ENCODE results near the gene MYOG.

DNA sequence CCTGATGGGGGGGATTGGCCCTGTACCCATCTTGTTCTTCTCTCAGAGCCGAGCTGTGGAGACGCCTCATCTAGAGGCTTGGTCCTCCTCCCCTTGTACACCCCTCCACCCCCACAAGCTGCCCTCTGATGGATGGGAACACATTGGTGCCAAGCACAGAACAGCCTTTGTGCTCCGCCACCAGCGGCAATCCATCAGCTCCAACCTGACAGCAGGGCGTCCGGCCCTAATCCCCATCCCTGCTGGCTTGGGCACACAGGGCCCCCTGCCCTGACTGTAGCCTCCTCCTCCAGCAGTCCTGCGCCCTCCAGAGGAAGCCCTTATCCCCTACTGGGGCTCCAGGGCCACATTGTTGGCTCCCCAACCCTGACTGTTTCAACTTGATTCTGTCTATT is 3.8 kb upstream of the MYOG start:
- TF ChIP-seq ARNTL (CRISPR knock-in tag; IDR thresholded peaks at IDR 0.05; ENCODE audit: borderline replicate concordance, low read depth) (no peak), RARB (CRISPR knock-in tag; IDR thresholded peaks at IDR 0.05) (no peak), ZFP30 (CRISPR knock-in tag; IDR thresholded peaks at IDR 0.05) (no peak), PPARA (CRISPR knock-in tag; IDR thresholded peaks at IDR 0.05; ENCODE audit: borderline replicate concordance) (no peak)
- TF ChIP-seq, protein P1, sequence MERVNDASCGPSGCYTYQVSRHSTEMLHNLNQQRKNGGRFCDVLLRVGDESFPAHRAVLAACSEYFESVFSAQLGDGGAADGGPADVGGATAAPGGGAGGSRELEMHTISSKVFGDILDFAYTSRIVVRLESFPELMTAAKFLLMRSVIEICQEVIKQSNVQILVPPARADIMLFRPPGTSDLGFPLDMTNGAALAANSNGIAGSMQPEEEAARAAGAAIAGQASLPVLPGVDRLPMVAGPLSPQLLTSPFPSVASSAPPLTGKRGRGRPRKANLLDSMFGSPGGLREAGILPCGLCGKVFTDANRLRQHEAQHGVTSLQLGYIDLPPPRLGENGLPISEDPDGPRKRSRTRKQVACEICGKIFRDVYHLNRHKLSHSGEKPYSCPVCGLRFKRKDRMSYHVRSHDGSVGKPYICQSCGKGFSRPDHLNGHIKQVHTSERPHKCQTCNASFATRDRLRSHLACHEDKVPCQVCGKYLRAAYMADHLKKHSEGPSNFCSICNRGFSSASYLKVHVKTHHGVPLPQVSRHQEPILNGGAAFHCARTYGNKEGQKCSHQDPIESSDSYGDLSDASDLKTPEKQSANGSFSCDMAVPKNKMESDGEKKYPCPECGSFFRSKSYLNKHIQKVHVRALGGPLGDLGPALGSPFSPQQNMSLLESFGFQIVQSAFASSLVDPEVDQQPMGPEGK (CRISPR knock-in tag; IDR thresholded peaks at IDR 0.05; ENCODE audit: borderline replicate concordance): no peak
- TF ChIP-seq, protein P2, sequence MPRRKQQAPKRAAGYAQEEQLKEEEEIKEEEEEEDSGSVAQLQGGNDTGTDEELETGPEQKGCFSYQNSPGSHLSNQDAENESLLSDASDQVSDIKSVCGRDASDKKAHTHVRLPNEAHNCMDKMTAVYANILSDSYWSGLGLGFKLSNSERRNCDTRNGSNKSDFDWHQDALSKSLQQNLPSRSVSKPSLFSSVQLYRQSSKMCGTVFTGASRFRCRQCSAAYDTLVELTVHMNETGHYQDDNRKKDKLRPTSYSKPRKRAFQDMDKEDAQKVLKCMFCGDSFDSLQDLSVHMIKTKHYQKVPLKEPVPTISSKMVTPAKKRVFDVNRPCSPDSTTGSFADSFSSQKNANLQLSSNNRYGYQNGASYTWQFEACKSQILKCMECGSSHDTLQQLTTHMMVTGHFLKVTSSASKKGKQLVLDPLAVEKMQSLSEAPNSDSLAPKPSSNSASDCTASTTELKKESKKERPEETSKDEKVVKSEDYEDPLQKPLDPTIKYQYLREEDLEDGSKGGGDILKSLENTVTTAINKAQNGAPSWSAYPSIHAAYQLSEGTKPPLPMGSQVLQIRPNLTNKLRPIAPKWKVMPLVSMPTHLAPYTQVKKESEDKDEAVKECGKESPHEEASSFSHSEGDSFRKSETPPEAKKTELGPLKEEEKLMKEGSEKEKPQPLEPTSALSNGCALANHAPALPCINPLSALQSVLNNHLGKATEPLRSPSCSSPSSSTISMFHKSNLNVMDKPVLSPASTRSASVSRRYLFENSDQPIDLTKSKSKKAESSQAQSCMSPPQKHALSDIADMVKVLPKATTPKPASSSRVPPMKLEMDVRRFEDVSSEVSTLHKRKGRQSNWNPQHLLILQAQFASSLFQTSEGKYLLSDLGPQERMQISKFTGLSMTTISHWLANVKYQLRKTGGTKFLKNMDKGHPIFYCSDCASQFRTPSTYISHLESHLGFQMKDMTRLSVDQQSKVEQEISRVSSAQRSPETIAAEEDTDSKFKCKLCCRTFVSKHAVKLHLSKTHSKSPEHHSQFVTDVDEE (CRISPR knock-in tag; IDR thresholded peaks at IDR 0.05): no peak

Data from SK-N-SH treated with all-trans-retinoic acid at 6 μM for 48 hours (cell line).